Activated gamma-delta T cell treated with anti-CD3 and anti-CD28 coated beads, Interleukin-2, amount 50 U/mL, for 16 hours (primary cell): Measurements from ENCODE around the gene RANBP1.

Experiments
- DNase-seq: peaks from one replicate; pipeline ENCODE4 v3.0.0-alpha.2; 2020; ENCODE audit warnings: low read depth

The RANBP1 gene

GRCh38 chr22:20174785-20175596 lies 59.1 kb downstream of the RANBP1 start:
- DNase-seq: no peak

- no peak for DNase-seq
Measured at GRCh38 chr22:20175597-20175900, 59.6 kb downstream of the RANBP1 start.

GRCh38 chr22:20176421-20177085 lies 60.6 kb downstream of the RANBP1 start:
- no peak for DNase-seq
